Thyroid gland (tissue), 4 donors: ENCODE results near the gene CTAG2.

Experiments
- CTCF ChIP-seq, 6 experiments: fragments of 200-600 bp in 3 of 6; fragments of 450-650 bp in 3 of 6; sonication (generic) in 3 of 6; IDR thresholded peaks; one replicate each; pipeline ENCODE4 v1.5.1; 2016 to 2019; ENCODE audit warnings: antibody characterized with exemption in 6 of 6, mild to moderate bottlenecking in 2 of 6, inconsistent platforms in 1 of 6, moderate library complexity in 1 of 6
- POLR2A ChIP-seq, 2 donors: fragments of 450-650 bp; IDR thresholded peaks; one replicate each; pipeline ENCODE4 v1.6.1; 2017; ENCODE audit warnings: antibody characterized with exemption in 2 of 2, mild to moderate bottlenecking in 2 of 2, moderate library complexity in 1 of 2

DNA sequence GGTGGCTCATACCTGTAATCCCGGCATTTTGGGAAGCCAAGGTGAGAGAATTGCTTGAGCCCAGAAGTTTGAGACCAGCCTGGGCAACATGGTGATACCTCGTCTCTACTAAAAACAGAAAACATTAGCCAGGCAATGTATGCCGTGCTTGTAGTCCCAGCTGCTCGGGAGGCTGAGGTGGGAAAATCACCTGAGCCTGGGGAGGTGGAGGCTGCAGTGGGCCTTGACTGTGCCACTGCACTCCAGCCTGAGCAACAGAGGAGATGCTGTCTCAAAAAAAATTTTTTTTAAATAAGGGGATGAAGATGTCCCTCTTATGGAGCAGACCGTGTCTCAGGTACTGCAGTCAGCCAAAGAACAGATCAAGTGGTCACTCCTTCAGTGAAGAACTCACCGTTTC is 47.8 kb downstream of the CTAG2 start:
- no peak for TF ChIP-seq CTCF (IDR thresholded peaks at IDR 0.05)
- no peak for TF ChIP-seq POLR2A (IDR thresholded peaks at IDR 0.05)
